GM06990 (cell line): Measurements from ENCODE around the gene SBF1.

Source experiments
- DNase-seq: peaks from one replicate; pipeline ENCODE4 v3.0.0-alpha.2; 2011; ENCODE audit not compliant: insufficient read length; ENCODE audit errors: extremely low read depth
- H3K27me3 ChIP-seq: replicated peaks from 2 replicates; pipeline ENCODE4 v1.6.0; 2011; ENCODE audit warnings: low read length; ENCODE audit not compliant: control insufficient read depth, insufficient read depth
- H3K36me3 ChIP-seq: 2 replicates; pipeline ENCODE4 v1.5.1; 2011; ENCODE audit warnings: low read length; ENCODE audit not compliant: control insufficient read depth, insufficient read depth
- H3K4me3 ChIP-seq: replicated peaks from 2 replicates; pipeline ENCODE4 v1.5.1; 2011; ENCODE audit warnings: low read depth, mild to moderate bottlenecking, control low read depth, low read length
- TF ChIP-seq, protein P1 (sequence below): IDR thresholded peaks from 2 replicates; pipeline ENCODE4 v1.5.1; 2011; ENCODE audit warnings: low read length, control low read depth, mild to moderate bottlenecking, inconsistent platforms; ENCODE audit not compliant: insufficient read depth, poor library complexity, severe bottlenecking

The SBF1 gene

DNA sequence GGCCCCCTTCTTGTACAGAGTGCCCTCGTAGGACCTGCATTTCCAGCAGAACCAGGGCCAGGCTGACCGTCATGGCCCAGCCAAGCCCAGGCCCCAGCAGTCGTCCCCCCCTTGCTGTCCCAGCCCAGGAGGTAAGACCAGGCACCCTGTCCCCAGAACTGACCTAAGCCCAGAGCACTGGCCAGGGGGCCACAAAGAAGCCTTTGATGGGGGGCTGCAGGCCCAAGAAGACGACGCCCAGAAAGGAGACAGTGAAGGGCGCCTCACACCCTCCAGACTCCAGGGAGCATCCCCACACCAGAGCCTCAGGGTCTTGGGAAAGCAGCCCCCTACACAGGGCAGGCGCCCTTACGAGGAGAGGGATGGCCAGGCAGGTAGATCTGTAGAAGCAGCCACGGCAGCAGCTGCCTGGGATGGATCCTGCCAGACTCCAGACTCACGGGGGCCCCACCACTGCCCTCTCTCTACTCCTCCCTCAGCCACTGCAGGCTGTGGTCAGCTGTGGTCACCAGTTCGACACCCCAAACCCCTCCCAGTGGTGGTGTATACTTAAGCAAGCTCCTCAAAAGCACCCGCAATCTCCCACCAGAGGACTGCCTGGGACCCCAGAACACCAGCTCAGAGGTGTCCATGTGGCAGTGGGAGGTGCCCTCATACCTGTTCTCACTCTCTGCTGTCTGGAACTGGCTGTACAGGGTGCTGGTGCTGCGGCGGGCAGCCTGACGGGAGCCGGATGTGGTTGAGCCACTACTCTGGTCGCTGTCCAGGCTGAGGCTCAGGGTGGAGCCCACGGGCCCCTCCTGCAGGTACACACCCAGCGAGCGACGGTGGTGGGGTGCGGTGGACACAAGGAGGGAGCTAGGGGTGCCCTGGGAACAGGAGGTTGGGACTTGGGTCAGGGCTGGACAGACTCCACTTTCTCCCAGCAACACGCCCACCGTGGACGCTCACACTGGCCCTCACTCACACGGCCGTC is 27.0 kb downstream of the SBF1 start:
- no peak for DNase-seq
- Histone ChIP-seq H3K27me3 (no peaks in the 10 kb centered on the region), H3K4me3 (no peak overlapping the region), H3K36me3 (peaks cover 27% of the 10 kb centered on the region)
- TF ChIP-seq, protein P1, sequence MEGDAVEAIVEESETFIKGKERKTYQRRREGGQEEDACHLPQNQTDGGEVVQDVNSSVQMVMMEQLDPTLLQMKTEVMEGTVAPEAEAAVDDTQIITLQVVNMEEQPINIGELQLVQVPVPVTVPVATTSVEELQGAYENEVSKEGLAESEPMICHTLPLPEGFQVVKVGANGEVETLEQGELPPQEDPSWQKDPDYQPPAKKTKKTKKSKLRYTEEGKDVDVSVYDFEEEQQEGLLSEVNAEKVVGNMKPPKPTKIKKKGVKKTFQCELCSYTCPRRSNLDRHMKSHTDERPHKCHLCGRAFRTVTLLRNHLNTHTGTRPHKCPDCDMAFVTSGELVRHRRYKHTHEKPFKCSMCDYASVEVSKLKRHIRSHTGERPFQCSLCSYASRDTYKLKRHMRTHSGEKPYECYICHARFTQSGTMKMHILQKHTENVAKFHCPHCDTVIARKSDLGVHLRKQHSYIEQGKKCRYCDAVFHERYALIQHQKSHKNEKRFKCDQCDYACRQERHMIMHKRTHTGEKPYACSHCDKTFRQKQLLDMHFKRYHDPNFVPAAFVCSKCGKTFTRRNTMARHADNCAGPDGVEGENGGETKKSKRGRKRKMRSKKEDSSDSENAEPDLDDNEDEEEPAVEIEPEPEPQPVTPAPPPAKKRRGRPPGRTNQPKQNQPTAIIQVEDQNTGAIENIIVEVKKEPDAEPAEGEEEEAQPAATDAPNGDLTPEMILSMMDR = no peak

DNA sequence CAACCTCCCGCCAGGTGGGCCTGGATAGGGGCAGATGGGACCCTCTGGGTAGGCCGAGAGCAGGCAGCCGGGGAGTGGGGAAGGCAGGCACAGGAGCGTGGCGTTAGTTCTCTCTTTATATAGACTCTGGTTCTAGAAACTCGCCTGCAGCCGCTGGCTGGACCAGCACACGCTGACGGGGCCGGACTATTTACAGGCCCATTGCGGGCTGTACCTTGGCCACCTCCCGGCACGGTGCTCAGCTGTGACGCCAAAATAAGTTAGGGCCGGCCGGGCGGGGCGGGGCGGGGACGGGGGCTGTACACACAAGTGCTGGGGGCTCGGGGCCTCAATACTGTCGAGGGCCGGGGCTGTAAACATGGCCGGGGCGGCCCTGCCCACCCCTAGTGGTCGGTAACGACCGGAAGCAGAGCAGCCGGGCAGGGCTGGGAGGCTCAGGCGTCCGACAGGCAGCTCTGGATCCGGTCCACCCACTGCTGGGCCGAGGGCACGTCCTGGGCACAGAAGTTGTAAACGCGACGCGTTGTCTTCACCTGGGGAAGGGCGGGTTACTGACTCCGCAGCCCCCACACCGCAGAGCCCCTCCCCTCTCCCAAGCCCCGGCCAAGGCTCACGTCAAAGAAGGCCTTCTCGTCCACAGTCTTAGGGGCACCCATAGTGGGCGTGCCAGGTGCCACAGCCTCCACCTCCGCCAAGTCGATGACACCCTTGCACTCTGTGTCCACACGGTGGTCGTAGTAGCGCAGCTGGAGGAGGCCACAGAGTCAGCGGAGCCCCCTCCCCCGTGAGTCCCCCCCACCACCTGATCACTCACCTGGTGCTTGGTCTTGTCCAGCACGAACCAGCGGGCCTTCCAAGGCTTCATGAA is 27.9 kb downstream of the SBF1 start:
- DNase-seq = no peak

DNA sequence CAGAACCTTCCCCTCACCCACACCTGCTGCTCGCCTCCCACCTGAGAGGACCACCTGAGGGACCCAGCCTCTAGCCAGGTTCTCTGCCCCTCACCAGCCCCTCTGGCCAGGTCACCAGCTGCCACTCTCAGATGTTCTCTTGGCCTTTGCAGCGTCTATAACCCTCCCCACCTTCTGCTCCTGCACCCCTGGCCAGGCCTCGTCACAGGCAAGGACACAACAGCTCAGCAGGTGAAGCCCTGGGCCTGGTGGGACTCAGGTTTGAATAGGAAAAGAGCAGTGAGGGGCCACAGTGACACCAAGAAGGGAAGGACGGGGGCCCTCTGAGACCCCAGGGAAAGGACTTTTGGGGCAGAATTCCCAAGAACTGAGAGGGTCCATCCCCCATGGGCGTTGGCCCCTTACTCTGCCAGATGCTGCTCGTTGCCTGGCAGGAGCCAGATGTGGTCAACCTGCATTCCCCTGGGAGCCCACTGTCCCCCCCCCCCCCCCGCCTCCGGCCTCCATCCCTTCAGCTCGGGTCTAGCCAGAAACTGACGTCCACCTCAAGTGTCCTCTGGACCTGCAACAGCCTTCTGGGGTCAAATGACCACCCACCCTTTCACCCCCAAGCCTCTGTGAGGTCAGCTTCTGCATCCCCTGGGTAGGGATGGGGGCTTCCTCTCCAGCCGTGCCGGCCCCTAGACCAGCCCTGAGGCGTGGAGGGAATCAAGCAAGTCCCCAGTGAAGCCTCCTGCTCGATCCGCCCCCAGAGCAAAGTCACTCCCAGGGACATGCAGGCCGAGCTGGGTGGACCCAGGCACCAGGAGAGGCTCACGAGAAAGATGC is 28.7 kb downstream of the SBF1 start:
- DNase-seq = no peak
- Histone ChIP-seq H3K4me3 (no peak overlapping the region), H3K36me3 (peaks cover 34% of the 10 kb centered on the region), H3K27me3 (no peaks in the 10 kb centered on the region)
- TF ChIP-seq, protein P1 = no peak

More for the DNA sequence above, 27.9 kb downstream of the SBF1 start:
- Histone ChIP-seq H3K4me3 (no peak overlapping the region), H3K27me3 (no peaks in the 10 kb centered on the region), H3K36me3 (peaks cover 28% of the 10 kb centered on the region)
- TF ChIP-seq, protein P1 = no peak

DNA sequence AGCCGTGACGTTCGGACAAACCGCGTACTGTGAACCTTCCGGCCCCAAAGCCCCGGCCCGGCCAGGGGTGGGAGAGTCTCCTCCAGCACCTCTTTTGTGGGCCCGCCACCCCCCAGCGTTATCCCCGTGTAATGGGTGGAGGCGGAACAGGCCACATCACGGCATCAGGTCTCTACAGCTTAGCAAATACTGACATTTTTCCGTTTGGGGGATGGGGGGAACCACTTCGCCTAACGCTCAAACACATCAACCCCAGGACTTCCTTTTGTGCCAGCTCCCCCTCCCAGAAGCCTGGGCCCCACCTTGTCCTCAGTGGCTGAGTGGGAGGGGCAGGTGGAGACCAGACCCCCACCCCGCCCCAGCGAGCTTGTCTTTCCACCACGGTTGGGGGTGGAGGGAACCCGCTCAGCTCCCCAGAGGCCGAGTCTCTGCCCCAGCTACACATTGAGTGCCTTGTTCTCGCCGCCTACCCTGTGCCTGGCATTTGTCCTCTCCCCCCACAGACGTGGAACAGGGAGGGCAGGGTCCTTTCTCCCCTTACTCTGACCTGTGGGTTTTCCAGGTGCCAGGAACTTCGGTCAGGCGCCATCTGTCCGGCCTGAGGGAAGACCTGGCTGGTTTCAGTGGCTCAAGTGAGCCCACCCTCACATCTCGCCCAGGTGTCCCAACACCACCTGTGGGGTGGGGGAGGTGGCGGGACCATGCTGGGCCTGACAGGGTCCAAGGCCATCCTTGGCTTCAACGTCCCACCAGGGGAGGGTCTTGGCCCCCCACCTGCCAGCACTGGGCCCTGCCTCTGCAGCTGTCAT is 29.6 kb downstream of the SBF1 start:
- H3K36me3 ChIP-seq = peaks cover 38% of the 10 kb centered on the region
- H3K4me3 ChIP-seq = no peak overlapping the region
- DNase-seq = no peak
- TF ChIP-seq, protein P1 = no peak
- H3K27me3 ChIP-seq = no peaks in the 10 kb centered on the region

DNA sequence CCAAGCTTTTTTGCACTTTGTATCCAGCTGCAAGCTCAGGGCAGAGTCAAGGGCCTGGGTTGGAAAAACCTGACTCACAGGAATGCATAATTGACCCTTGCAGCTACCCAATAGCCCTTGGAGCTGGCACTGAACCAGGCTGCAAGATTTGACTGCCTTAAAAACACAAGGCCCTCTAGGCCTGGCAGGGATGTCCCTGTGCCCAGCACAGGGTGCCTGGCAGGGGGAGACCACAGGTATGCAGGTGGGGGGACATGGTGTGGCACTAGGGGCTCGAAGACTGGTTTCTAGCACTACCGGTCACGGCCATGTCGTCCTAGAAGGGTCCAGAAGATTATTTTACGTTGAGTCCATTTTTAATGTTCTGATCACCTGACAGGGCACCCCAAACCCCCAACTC is 30.2 kb downstream of the SBF1 start:
- no peak for DNase-seq
- TF ChIP-seq, protein P1 = no peak
- H3K36me3 ChIP-seq = peaks cover 41% of the 10 kb centered on the region
- no peaks in the 10 kb centered on the region for H3K27me3 ChIP-seq
- H3K4me3 ChIP-seq = no peak overlapping the region
